SK-N-SH (cell line): ENCODE measurements around the gene KISS1R. TPM values are rescaled to one million over a fixed set of nuclear protein-coding genes. Genes with fewer than 3 reads are reported as not detected.

ENCODE experiments used
- CTCF ChIA-PET: fragments of 300-600, 350-600 bp; formaldehyde crosslinking; extraction: SDS; loops from one replicate; lab custom pipeline; 2021; lab: Yijun Ruan, JAX
- POLR2A ChIA-PET: fragments of 350-600 bp; sonication (Branson Sonifier 250); formaldehyde crosslinking; extraction: SDS; loops from one replicate; lab custom pipeline; 2020; ENCODE audit warnings: antibody characterized with exemption, inconsistent platforms; lab: Yijun Ruan, JAX
- DNase-seq: peaks from one replicate; pipeline ENCODE4 v3.0.0; 2012
- H2AFZ ChIP-seq: fragments of 200-600 bp; sonication (generic); 2 replicates; pipeline ENCODE4 v1.8.1; 2016; ENCODE audit warnings: antibody characterized with exemption, mild to moderate bottlenecking, low read depth
- H3F3A ChIP-seq: fragments of 200-600 bp; sonication (generic); replicated peaks from 2 replicates; pipeline ENCODE3; 2016; ENCODE audit warnings: antibody characterized with exemption, mild to moderate bottlenecking; ENCODE audit not compliant: insufficient read depth
- H3K27ac ChIP-seq, 2 experiments: fragments of 200-500 bp in 1 of 2; fragments of 200-600 bp in 1 of 2; sonication (Bioruptor generic) in 1 of 2; sonication (generic), shearing (Covaris generic) in 1 of 2; 2 replicates each; pipeline versions ENCODE4 v1.5.1 to v1.6.1; 2014 to 2016; ENCODE audit warnings: low read depth in 2 of 2, inconsistent platforms in 1 of 2, low read length in 1 of 2, mild to moderate bottlenecking in 1 of 2, mixed read lengths in 1 of 2
- H3K27me3 ChIP-seq: fragments of 200-600 bp; sonication (generic), shearing (Covaris generic); 2 replicates; pipeline ENCODE4 v1.6.1; 2016; ENCODE audit warnings: mixed run types; ENCODE audit not compliant: insufficient read depth
- H3K36me3 ChIP-seq, 2 experiments: fragments of 200-500 bp in 1 of 2; fragments of 200-600 bp in 1 of 2; sonication (Bioruptor generic) in 1 of 2; sonication (generic) in 1 of 2; replicated peaks in 1 of 2; 2 replicates each; pipeline versions ENCODE3 to v1.5.1; 2014 to 2016; ENCODE audit warnings: low read length in 1 of 2, mild to moderate bottlenecking in 1 of 2; ENCODE audit not compliant: insufficient read depth in 2 of 2, control insufficient read depth in 1 of 2
- H3K4me1 ChIP-seq, 2 experiments: fragments of 200-500 bp in 1 of 2; fragments of 200-600 bp in 1 of 2; sonication (Bioruptor generic) in 1 of 2; sonication (generic), shearing (Covaris generic) in 1 of 2; 2 replicates each; pipeline versions ENCODE4 v1.5.1 to v1.6.1; 2014 to 2016; ENCODE audit warnings: low read depth in 1 of 2, low read length in 1 of 2, mixed run types in 1 of 2; ENCODE audit not compliant: insufficient read depth in 2 of 2, control insufficient read depth in 1 of 2
- H3K4me2 ChIP-seq: fragments of 200-600 bp; sonication (generic), shearing (Covaris generic); 2 replicates; pipeline ENCODE4 v1.6.1; 2017; ENCODE audit warnings: mixed run types
- H3K4me3 ChIP-seq, 2 experiments: fragments of 200-500 bp in 1 of 2; fragments of 200-600 bp in 1 of 2; sonication (Bioruptor generic) in 1 of 2; sonication (generic), shearing (Covaris generic) in 1 of 2; 2 replicates each; pipeline versions ENCODE4 v1.5.1 to v1.8.1; 2014 to 2016; ENCODE audit warnings: low read depth in 2 of 2, inconsistent platforms in 1 of 2, low read length in 1 of 2, mild to moderate bottlenecking in 1 of 2, mixed read lengths in 1 of 2, moderate library complexity in 1 of 2
- H3K79me2 ChIP-seq: fragments of 200-600 bp; sonication (generic); 2 replicates; pipeline ENCODE4 v1.8.1; 2017; ENCODE audit warnings: mild to moderate bottlenecking; ENCODE audit not compliant: insufficient read depth
- H3K9ac ChIP-seq: fragments of 200-600 bp; sonication (generic); 2 replicates; pipeline ENCODE4 v1.6.1; 2017; ENCODE audit warnings: mixed run types
- H3K9me2 ChIP-seq: fragments of 200-600 bp; sonication (generic); 2 replicates; pipeline ENCODE4 v1.6.1; 2017; ENCODE audit warnings: mixed run types
- H3K9me3 ChIP-seq: fragments of 200-600 bp; sonication (generic); 2 replicates; pipeline ENCODE4 v1.6.1; 2017; ENCODE audit warnings: mixed run types, mild to moderate bottlenecking, moderate library complexity
- H4K20me1 ChIP-seq: fragments of 200-600 bp; sonication (generic); 2 replicates; pipeline ENCODE4 v1.6.1; 2017; ENCODE audit warnings: mild to moderate bottlenecking, mixed run types; ENCODE audit not compliant: insufficient read depth
- CHD2 ChIP-seq: fragments of 150-350 bp; IDR thresholded peaks from 2 replicates; pipeline ENCODE4 v1.6.1; 2018; ENCODE audit warnings: low read length; ENCODE audit not compliant: partially characterized antibody
- CTCF ChIP-seq: fragments of 200-600 bp; sonication (generic); IDR thresholded peaks from 2 replicates; pipeline ENCODE4 v1.6.1; 2017; ENCODE audit warnings: antibody characterized with exemption, mild to moderate bottlenecking, moderate library complexity
- EZH2phosphoT487 ChIP-seq: fragments of 200-600 bp; sonication (generic); IDR thresholded peaks from 2 replicates; pipeline ENCODE4 v1.6.1; 2017; ENCODE audit warnings: low read depth, mixed run types, mild to moderate bottlenecking, antibody characterized with exemption, moderate library complexity, borderline replicate concordance
- FOSL2 ChIP-seq: IDR thresholded peaks from 2 replicates; pipeline ENCODE4 v1.4.0; 2012; ENCODE audit warnings: low read depth, mild to moderate bottlenecking, moderate library complexity, borderline replicate concordance
- FOXJ3 ChIP-seq: sonication (generic); formaldehyde crosslinking; IDR thresholded peaks from 2 replicates; pipeline ENCODE4 v1.5.1; 2020; ENCODE audit warnings: mild to moderate bottlenecking, missing genetic modification reagents
- FOXM1 ChIP-seq: IDR thresholded peaks from 2 replicates; pipeline ENCODE4 v1.4.0; 2012; ENCODE audit warnings: low read depth, mild to moderate bottlenecking
- GATA2 ChIP-seq: sonication (generic); formaldehyde crosslinking; IDR thresholded peaks from 2 replicates; pipeline ENCODE4 v1.5.0; 2020; ENCODE audit warnings: mild to moderate bottlenecking, missing genetic modification reagents
- JUND ChIP-seq: IDR thresholded peaks from 2 replicates; pipeline ENCODE4 v1.4.0; 2012
- MEF2A ChIP-seq: IDR thresholded peaks from 2 replicates; pipeline ENCODE4 v1.4.0; 2012; ENCODE audit warnings: low read depth, borderline replicate concordance
- RAD21 ChIP-seq: IDR thresholded peaks from 2 replicates; pipeline ENCODE4 v1.6.1; 2012; ENCODE audit warnings: mild to moderate bottlenecking, low read length
- REST ChIP-seq: IDR thresholded peaks from 2 replicates; pipeline ENCODE4 v1.6.1; 2012; ENCODE audit warnings: mild to moderate bottlenecking, low read depth, low read length, moderate library complexity
- RFX5 ChIP-seq: IDR thresholded peaks from 2 replicates; pipeline ENCODE4 v1.6.1; 2012; ENCODE audit warnings: mild to moderate bottlenecking, improper control_type of control experiment, low read length
- TAF1 ChIP-seq: IDR thresholded peaks from 2 replicates; pipeline ENCODE4 v1.6.1; 2012; ENCODE audit warnings: low read depth, mild to moderate bottlenecking, low read length, moderate library complexity, borderline replicate concordance
- TEAD4 ChIP-seq: IDR thresholded peaks from 2 replicates; pipeline ENCODE4 v1.4.0; 2012; ENCODE audit warnings: mild to moderate bottlenecking, borderline replicate concordance; ENCODE audit not compliant: insufficient read depth
- YY1 ChIP-seq: IDR thresholded peaks from 2 replicates; pipeline ENCODE4 v1.4.0; 2012; ENCODE audit warnings: low read depth, mild to moderate bottlenecking
- WGBS: methylation state at CpG from one replicate; pipeline ENCODE4 v1.1.6; 2017; ENCODE audit warnings: low lambda C conversion rate; 5-methylcytosine and 5-hydroxymethylcytosine counted together
- polyA plus RNA-seq, 3 experiments: library from polyadenylated mRNA; depleted of rRNA; stranded (reverse); fragments of >200 nt; gene quantifications; 2 replicates each; pipeline ENCODE4 v1.2.3, GENCODE V29; 2012
- TF ChIP-seq, protein P1 (sequence below): IDR thresholded peaks from 2 replicates; pipeline ENCODE4 v1.4.0; 2012; ENCODE audit warnings: low read depth, borderline replicate concordance
- TF ChIP-seq, protein P2 (sequence below): fragments of 150-350 bp; IDR thresholded peaks from 2 replicates; pipeline ENCODE4 v1.6.1; 2017; ENCODE audit warnings: antibody characterized with exemption, low read length, low read depth, borderline replicate concordance
- TF ChIP-seq, protein P3 (sequence below): IDR thresholded peaks from 2 replicates; pipeline ENCODE4; 2012

KISS1R gene
- polyA plus RNA-seq, 1 of the 3 experiments (the other 2 are of a cell fraction): not detected

DNA sequence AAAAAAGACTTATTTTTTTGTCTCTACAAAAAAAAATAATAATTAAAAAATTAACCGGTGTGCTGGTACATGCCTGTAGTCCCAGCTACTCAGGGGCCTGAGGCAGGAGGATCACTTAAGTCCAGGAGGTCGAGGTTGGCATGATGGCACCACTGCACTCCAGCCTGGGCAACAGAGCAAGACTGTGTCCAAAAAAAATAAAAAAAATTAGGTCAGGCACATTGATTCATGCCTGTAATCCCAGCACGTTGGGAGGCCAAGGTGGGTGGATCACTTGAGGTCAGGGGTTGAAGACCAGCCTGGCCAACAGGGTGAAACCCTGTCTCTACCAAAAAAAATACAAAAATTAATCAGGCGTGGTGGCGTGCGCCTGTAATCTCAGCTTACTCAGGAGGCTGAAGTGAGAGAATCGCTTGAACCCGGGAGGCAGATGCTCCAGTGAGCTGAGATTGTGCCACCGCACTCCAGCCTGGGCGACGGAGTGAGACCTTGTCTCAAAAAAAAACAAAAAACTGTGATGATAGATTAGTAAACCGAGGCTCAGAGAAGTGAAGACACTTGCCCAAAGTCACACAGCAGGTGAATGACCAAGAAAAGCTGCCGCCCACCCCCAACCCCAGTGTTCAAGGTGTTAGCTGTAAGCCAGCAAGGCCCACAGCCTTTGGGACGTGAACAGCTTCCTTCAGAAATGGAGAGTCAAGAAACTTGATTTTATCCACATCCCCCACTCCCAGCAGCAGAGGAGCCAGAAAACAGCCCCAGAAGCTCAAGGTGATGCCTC lies 14.5 kb upstream of the KISS1R start:
- Histone ChIP-seq H3K36me3 (peaks cover 0 to 11% of the 10 kb centered on the region in 2 experiments), H3K9me3 (no peaks in the 10 kb centered on the region), H3K27ac (no peak overlapping the region), H2AFZ (no peak overlapping the region), H3F3A (peaks cover 4% of the 10 kb centered on the region), H3K27me3 (no peaks in the 10 kb centered on the region), H3K9me2 (no peaks in the 10 kb centered on the region), H3K4me3 (no peak overlapping the region), H3K79me2 (peaks cover 53% of the 10 kb centered on the region), H3K9ac (no peak overlapping the region), H4K20me1 (peaks cover 41% of the 10 kb centered on the region), H3K4me1 (no peaks in the 10 kb centered on the region; a peak in 1 of 4 replicates), H3K4me2 (no peak overlapping the region)
- POLR2A ChIA-PET: no interaction called here
- WGBS: 97% methylated on average over 14 of the region's 14 CpGs
- TF ChIP-seq FOSL2 (no peak), JUND (no peak), TEAD4 (no peak), GATA2 (no peak), RFX5 (no peak), CTCF (no peak), CHD2 (no peak), FOXM1 (no peak), REST (no peak), RAD21 (no peak), FOXJ3 (CRISPR knock-in tag) (no peak), YY1 (no peak), MEF2A (no peak), TAF1 (no peak), EZH2phosphoT487 (no peak)
- TF ChIP-seq, protein P1, sequence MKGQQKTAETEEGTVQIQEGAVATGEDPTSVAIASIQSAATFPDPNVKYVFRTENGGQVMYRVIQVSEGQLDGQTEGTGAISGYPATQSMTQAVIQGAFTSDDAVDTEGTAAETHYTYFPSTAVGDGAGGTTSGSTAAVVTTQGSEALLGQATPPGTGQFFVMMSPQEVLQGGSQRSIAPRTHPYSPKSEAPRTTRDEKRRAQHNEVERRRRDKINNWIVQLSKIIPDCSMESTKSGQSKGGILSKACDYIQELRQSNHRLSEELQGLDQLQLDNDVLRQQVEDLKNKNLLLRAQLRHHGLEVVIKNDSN: no peak
- TF ChIP-seq, protein P2, sequence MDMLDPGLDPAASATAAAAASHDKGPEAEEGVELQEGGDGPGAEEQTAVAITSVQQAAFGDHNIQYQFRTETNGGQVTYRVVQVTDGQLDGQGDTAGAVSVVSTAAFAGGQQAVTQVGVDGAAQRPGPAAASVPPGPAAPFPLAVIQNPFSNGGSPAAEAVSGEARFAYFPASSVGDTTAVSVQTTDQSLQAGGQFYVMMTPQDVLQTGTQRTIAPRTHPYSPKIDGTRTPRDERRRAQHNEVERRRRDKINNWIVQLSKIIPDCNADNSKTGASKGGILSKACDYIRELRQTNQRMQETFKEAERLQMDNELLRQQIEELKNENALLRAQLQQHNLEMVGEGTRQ: no peak
- TF ChIP-seq, protein P3, sequence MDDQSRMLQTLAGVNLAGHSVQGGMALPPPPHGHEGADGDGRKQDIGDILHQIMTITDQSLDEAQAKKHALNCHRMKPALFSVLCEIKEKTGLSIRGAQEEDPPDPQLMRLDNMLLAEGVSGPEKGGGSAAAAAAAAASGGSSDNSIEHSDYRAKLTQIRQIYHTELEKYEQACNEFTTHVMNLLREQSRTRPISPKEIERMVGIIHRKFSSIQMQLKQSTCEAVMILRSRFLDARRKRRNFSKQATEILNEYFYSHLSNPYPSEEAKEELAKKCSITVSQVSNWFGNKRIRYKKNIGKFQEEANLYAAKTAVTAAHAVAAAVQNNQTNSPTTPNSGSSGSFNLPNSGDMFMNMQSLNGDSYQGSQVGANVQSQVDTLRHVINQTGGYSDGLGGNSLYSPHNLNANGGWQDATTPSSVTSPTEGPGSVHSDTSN: no peak
- CTCF ChIA-PET: interaction anchor here (1.5 to 1.7 kb wide), 2 partner anchors 11 to 20 kb away, joined by 3 to 5 read pairs; no protein-coding TSS in a partner anchor
- DNase-seq: no peak
